SK-N-SH treated with all-trans-retinoic acid at 6 μM for 48 hours (cell line): Measurements from ENCODE around the gene CD200.

Experiments used
- ARNTL ChIP-seq: fragments of 450-650 bp; formaldehyde crosslinking; IDR thresholded peaks from 2 replicates; pipeline ENCODE4 v1.5.0; 2020; ENCODE audit warnings: low read depth, mild to moderate bottlenecking, moderate library complexity, borderline replicate concordance
- ESRRG ChIP-seq: fragments of 250-450 bp; sonication (Bioruptor Pico); IDR thresholded peaks from 2 replicates; pipeline ENCODE4 v1.6.1; 2021; ENCODE audit warnings: mild to moderate bottlenecking
- ISL1 ChIP-seq: fragments of 250-450 bp; sonication (Bioruptor Pico); IDR thresholded peaks from 2 replicates; pipeline ENCODE4 v2.1.2; 2022; ENCODE audit warnings: mild to moderate bottlenecking, moderate library complexity
- OSR1 ChIP-seq: fragments of 250-450 bp; sonication (Bioruptor Pico); IDR thresholded peaks from 2 replicates; pipeline ENCODE4 v1.8.0; 2022; ENCODE audit warnings: moderate library complexity, mild to moderate bottlenecking, inconsistent platforms
- RARB ChIP-seq: fragments of 250-450 bp; sonication (Bioruptor Pico); IDR thresholded peaks from 2 replicates; pipeline ENCODE4 v1.8.0; 2021; ENCODE audit warnings: mild to moderate bottlenecking, moderate library complexity
- TCF4 ChIP-seq: fragments of 250-450 bp; sonication (Bioruptor Pico); IDR thresholded peaks from 2 replicates; pipeline ENCODE4 v1.8.0; 2021; ENCODE audit warnings: mild to moderate bottlenecking, moderate library complexity, borderline replicate concordance
- ZC3H10 ChIP-seq: fragments of 250-450 bp; sonication (Bioruptor Pico); IDR thresholded peaks from 2 replicates; pipeline ENCODE4 v1.5.1; 2021; ENCODE audit warnings: mild to moderate bottlenecking, moderate library complexity
- ZFP3 ChIP-seq: fragments of 250-450 bp; sonication (Bioruptor Pico); IDR thresholded peaks from 2 replicates; pipeline ENCODE4 v1.5.0; 2020; ENCODE audit warnings: mild to moderate bottlenecking, moderate library complexity
- ZFP30 ChIP-seq: fragments of 450-650 bp; formaldehyde crosslinking; IDR thresholded peaks from 2 replicates; pipeline ENCODE4 v1.5.0; 2022; ENCODE audit warnings: mild to moderate bottlenecking, moderate library complexity
- ZNF70 ChIP-seq: fragments of 450-650 bp; formaldehyde crosslinking; IDR thresholded peaks from 2 replicates; pipeline ENCODE4 v1.5.0; 2020; ENCODE audit warnings: mild to moderate bottlenecking, moderate library complexity
- TF ChIP-seq, protein P1 (sequence below): fragments of 250-450 bp; sonication (Bioruptor Pico); IDR thresholded peaks from 2 replicates; pipeline ENCODE4 v1.8.0; 2020; ENCODE audit warnings: mild to moderate bottlenecking, moderate library complexity, borderline replicate concordance
- TF ChIP-seq, protein P2 (sequence below): fragments of 250-450 bp; sonication (Bioruptor Pico); IDR thresholded peaks from 2 replicates; pipeline ENCODE4 v1.5.1; 2020; ENCODE audit warnings: low read depth, mild to moderate bottlenecking, moderate library complexity

DNA sequence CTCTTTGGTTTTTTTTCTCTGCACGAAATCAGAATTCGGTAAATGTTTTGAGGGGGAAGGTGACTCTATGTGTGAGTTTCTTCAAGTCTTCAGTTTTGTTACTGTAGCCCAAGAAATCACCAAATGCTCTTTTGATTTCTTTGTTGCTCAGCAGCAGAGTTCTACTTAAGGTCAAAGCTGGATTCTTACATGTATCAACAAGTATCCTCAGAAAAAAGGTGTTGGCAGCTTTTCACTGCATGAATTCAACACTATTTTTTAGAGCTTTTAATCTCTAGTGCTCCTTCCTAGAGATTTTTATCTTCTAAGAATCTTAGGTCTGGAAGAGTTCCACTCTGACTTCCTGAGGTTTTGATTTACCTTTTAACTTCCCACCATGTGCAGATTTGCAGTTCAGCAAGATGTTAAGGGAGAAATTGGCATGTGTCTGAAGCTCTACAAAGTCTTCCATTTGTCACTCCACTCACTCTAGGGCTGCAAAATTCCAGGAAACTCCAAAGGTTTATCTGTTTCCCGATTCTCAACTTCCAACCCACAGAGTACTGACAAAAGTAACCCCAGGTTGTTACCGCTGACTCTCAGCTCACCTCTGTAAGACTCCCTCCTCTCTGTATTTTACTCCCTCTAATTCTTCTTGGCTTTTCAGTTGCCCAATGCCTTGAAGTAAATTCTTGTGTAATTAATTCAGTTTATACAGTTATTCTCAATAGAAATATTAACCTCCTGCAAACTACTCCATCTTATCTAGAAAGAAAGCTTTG, 13.3 kb upstream of the CD200 start:
- no peak for TF ChIP-seq ESRRG
- TF ChIP-seq RARB (CRISPR knock-in tag), result no peak
- TF ChIP-seq ZFP3 (CRISPR knock-in tag), result no peak
- TF ChIP-seq TCF4, result no peak
- TF ChIP-seq ARNTL, result no peak
- TF ChIP-seq, protein P1, sequence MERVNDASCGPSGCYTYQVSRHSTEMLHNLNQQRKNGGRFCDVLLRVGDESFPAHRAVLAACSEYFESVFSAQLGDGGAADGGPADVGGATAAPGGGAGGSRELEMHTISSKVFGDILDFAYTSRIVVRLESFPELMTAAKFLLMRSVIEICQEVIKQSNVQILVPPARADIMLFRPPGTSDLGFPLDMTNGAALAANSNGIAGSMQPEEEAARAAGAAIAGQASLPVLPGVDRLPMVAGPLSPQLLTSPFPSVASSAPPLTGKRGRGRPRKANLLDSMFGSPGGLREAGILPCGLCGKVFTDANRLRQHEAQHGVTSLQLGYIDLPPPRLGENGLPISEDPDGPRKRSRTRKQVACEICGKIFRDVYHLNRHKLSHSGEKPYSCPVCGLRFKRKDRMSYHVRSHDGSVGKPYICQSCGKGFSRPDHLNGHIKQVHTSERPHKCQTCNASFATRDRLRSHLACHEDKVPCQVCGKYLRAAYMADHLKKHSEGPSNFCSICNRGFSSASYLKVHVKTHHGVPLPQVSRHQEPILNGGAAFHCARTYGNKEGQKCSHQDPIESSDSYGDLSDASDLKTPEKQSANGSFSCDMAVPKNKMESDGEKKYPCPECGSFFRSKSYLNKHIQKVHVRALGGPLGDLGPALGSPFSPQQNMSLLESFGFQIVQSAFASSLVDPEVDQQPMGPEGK (CRISPR knock-in tag), result no peak
- no peak for TF ChIP-seq OSR1 (CRISPR knock-in tag)
- TF ChIP-seq ZFP30 (CRISPR knock-in tag), result no peak
- TF ChIP-seq, protein P2, sequence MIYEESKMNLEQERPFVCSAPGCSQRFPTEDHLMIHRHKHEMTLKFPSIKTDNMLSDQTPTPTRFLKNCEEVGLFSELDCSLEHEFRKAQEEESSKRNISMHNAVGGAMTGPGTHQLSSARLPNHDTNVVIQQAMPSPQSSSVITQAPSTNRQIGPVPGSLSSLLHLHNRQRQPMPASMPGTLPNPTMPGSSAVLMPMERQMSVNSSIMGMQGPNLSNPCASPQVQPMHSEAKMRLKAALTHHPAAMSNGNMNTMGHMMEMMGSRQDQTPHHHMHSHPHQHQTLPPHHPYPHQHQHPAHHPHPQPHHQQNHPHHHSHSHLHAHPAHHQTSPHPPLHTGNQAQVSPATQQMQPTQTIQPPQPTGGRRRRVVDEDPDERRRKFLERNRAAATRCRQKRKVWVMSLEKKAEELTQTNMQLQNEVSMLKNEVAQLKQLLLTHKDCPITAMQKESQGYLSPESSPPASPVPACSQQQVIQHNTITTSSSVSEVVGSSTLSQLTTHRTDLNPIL, result no peak
- TF ChIP-seq ZNF70 (CRISPR knock-in tag), result no peak
- no peak for TF ChIP-seq ISL1 (CRISPR knock-in tag)
- TF ChIP-seq ZC3H10, result no peak
